Peyer's patch (tissue), 4 donors: ENCODE data around the gene ADAMTS2. TPM values are rescaled to one million over a fixed set of nuclear protein-coding genes. Genes with fewer than 3 reads are reported as not detected.

Experiments used
- DNase-seq, 3 donors: peaks; one replicate each; pipeline ENCODE4 v3.0.0-alpha.2; 2017 to 2019
- H3K27ac ChIP-seq, 4 donors: fragments of 200-600 bp; sonication (generic); one replicate each; pipeline ENCODE4 v1.5.1; 2016 to 2019
- H3K27me3 ChIP-seq, 2 donors: fragments of 200-600 bp; sonication (generic); one replicate each; pipeline ENCODE4 v1.5.1; 2019
- H3K36me3 ChIP-seq, 3 donors: fragments of 200-600 bp; sonication (generic); one replicate each; pipeline ENCODE4 v1.5.1; 2016 to 2019
- H3K4me1 ChIP-seq, 4 donors: fragments of 200-600 bp; sonication (generic); one replicate each; pipeline ENCODE4 v1.5.1; 2016 to 2019
- H3K4me3 ChIP-seq, 4 donors: fragments of 200-600 bp; sonication (generic); 1 replicate in 3 of 4; 2 replicates in 1 of 4; pipeline ENCODE4 v1.5.1; 2016 to 2019; ENCODE audit warnings: mild to moderate bottlenecking in 1 of 4
- H3K9me3 ChIP-seq, 4 donors: fragments of 200-600 bp; sonication (generic); one replicate each; pipeline ENCODE4 v1.5.1; 2016 to 2019; ENCODE audit warnings: mild to moderate bottlenecking in 1 of 4
- CTCF ChIP-seq, 6 experiments: fragments of 450-650 bp in 4 of 6; fragments of 200-600 bp in 2 of 6; sonication (generic) in 1 of 6; IDR thresholded peaks; one replicate each; pipeline ENCODE4 v1.5.1; 2017 to 2019; ENCODE audit warnings: antibody characterized with exemption in 6 of 6, mild to moderate bottlenecking in 3 of 6, moderate library complexity in 1 of 6
- POLR2A ChIP-seq, 2 donors: fragments of 450-650 bp; IDR thresholded peaks; one replicate each; pipeline ENCODE4 v1.5.1; 2017; ENCODE audit warnings: antibody characterized with exemption in 2 of 2, mild to moderate bottlenecking in 2 of 2, moderate library complexity in 2 of 2
- total RNA-seq, 4 donors: library from RNA; depleted of rRNA; stranded (reverse); fragments of >200 nt; gene quantifications; one replicate each; pipeline ENCODE4 v1.1.0, GENCODE V29; 2016

Gene ADAMTS2
- total RNA-seq, 4 donors from 2014 or later: 5.3 to 90.0 (median 9.5) TPM

- Histone ChIP-seq H3K9me3 (no peaks in the 10 kb centered on the region), H3K4me1 (peaks cover 0 to 11% (median 0%) of the 10 kb centered on the region in 4 donors), H3K27ac (no peak overlapping the region), H3K27me3 (no peaks in the 10 kb centered on the region), H3K4me3 (no peak overlapping the region), H3K36me3 (no peaks in the 10 kb centered on the region)
- TF ChIP-seq POLR2A (IDR thresholded peaks at IDR 0.05) (no peak), CTCF (IDR thresholded peaks at IDR 0.05) (no peak)
- DNase-seq: no peak
These were observed 177.3 kb downstream of the ADAMTS2 start for GRCh38 chr5:179167871-179168451.

- peaks cover 0 to 11% (median 0%) of the 10 kb centered on the region in 4 donors for H3K4me1 ChIP-seq
- peaks cover 0 to 5% (median under 1%) of the 10 kb centered on the region in 4 donors for H3K9me3 ChIP-seq
- no peak overlapping the region for H3K27ac ChIP-seq
- TF ChIP-seq CTCF (IDR thresholded peaks at IDR 0.05) (peak; percentile 56 to 78 (median 73)), POLR2A (IDR thresholded peaks at IDR 0.05) (no peak)
- DNase-seq: peak in 2 of 3 donors; percentile 59 to 64
- H3K4me3 ChIP-seq: peak overlapping the region in 3 of 4 donors; percentile 27 to 40 (median 38)
- no peaks in the 10 kb centered on the region for H3K36me3 ChIP-seq
- no peaks in the 10 kb centered on the region for H3K27me3 ChIP-seq
These were observed 178.1 kb downstream of the ADAMTS2 start for GRCh38 chr5:179166886-179167841.

DNA sequence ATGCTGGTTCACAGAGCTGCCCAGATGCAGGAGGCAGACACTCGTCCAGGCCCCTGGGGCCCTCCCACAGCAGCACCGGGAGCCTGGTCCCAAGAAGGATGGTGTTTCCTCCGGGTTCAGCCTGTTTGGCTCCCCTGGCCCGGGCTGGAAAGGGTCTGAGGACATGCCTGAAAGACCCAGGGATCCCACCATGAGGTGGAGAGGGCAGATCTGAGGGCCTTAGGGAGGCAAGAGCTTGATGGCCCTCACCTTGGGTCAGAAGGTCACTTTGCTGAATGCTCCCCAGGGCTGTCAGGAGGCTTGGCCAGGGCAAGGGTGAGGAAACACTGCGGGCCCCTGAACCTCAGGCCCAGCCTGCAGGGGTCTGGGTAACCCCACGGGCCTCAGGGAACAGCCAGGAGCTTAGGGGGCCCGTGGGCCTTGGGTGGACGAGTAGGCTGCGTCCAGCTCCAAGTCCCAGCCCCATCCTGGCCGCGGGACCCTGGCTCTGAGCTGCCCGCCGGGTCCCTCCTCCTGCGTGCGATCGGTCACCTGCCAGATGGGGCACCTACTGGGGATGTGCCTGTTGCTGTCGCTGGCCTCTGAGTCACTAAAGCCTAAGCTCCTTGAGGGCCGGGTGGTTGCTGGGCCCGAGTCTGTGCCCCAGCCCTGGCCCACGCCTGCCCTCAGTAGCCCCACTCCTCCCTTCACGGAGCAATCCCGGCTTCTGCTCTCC, 178.9 kb downstream of the ADAMTS2 start:
- DNase-seq: peak in 1 of 3 donors; percentile 45

DNA sequence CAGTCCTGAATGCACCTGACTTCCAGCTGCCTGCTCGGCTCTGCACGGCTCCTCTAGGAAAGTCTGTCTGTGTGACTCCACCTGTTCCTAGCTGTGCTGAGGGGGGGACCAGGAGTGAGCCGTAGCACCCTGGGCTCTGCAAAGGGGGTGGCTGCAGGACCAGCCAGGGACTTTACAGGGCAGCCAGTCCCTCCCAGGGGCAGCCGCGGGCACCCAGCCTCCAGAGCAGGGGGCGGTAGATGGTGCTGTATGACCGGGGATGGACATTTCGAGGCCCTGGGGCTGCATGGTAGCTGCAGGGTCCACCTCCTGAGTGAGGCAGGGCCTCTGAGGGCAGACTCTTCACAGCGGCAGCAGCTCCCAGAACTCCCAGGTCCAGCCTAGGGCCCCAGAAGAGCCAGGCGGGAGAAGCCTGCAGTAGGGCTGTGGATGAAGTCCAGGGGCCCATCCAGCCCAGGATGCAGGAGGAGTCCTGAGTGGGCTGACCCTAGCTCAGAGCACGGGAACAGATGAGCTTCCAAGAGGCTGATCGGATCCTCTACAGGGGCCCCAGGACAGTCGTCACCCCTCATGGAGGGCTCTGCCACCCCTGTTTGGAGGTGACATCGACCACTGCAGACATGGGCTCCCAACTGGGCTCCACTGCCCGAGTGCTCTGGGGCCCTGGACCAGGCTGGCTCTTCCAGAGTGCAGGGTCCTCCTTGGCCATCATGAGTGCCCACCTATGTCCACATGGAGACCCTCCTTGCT, 179.7 kb downstream of the ADAMTS2 start:
- H3K36me3 ChIP-seq: no peaks in the 10 kb centered on the region
- no peaks in the 10 kb centered on the region for H3K27me3 ChIP-seq
- TF ChIP-seq POLR2A (IDR thresholded peaks at IDR 0.05): no peak
- no peak for TF ChIP-seq CTCF (IDR thresholded peaks at IDR 0.05)
- H3K9me3 ChIP-seq: peaks cover 0 to 8% (median 2%) of the 10 kb centered on the region in 4 donors
- H3K4me1 ChIP-seq: peaks cover 0 to 11% (median 0%) of the 10 kb centered on the region in 4 donors
- H3K4me3 ChIP-seq: no peak overlapping the region
- no peak overlapping the region for H3K27ac ChIP-seq
- no peak for DNase-seq

More for the DNA sequence above, 178.9 kb downstream of the ADAMTS2 start:
- Histone ChIP-seq H3K36me3 (no peaks in the 10 kb centered on the region), H3K9me3 (peaks cover 0 to 8% (median 2%) of the 10 kb centered on the region in 4 donors), H3K27ac (no peak overlapping the region), H3K4me1 (peaks cover 0 to 11% (median 0%) of the 10 kb centered on the region in 4 donors), H3K27me3 (no peaks in the 10 kb centered on the region), H3K4me3 (no peak overlapping the region)
- TF ChIP-seq POLR2A (IDR thresholded peaks at IDR 0.05) (no peak), CTCF (IDR thresholded peaks at IDR 0.05) (no peak)
